HG03565 (cell line): ENCODE results near the gene PAQR4.
A peak's percentile ranks its signal among the peaks of the same experiment; 100 is the strongest.

Experiments used
- ATAC-seq: cut with Tn5 transposase; IDR thresholded peaks from one replicate; pipeline ENCODE4 v1.9.1; 2021; ENCODE audit warnings: mild to moderate bottlenecking, moderate library complexity; ENCODE audit not compliant: unreplicated experiment

Gene PAQR4

DNA sequence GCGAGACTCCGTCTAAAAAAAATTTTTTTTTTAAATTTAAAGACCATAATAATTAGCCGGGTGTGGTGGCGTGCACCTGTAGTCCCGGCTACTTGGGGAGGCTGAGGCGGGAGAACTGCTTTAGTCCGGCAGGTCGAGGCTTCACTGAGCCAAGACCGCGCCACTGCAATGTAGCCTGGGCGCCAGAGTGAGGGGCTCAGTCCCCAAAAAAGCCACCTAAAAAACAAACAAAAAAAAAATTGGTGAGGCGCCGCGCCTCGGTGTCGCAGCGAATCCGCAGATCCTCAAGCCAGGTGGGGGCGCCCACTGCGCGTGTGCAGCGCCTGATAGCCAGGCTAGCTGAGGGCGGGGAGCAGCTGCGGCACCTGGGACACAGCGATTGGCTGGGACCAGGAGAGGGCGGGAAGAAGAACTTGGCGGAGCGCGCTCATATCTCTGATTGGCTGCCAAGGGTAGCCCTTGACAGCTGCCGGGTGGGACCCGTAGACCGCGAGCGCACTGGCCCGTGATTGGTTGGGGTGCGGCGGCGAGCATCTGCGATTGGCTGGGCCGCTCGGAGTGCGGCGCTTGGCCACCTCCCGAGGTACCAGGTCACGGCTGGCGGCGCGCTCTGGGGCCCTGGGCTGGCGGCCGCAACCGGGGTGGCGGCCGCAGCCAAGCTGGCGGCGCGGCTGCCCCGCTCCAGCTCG is 34.6 kb downstream of the PAQR4 start:
- ATAC-seq, result peak; percentile 88

DNA sequence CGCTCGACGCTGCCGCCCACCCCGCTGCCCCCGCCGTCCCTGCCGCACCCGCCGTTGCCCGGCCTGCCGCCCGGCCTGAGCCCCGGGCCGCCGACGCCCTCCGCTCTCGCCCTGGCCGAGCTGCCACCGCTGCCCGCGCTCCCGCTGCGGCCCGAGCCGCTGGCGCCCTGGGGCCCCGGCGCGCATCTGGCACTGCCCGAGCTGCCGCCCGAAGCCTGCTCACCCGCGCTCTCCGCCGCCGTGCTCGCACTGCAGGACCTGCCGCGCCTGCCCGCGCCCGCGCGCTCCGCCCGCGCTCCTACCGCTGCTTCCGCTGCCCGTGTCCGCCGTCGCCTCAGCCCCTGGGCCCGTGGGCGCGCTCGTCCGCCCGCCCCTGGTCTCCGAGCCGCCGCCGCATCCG is 35.2 kb downstream of the PAQR4 start:
- ATAC-seq, result no peak

DNA sequence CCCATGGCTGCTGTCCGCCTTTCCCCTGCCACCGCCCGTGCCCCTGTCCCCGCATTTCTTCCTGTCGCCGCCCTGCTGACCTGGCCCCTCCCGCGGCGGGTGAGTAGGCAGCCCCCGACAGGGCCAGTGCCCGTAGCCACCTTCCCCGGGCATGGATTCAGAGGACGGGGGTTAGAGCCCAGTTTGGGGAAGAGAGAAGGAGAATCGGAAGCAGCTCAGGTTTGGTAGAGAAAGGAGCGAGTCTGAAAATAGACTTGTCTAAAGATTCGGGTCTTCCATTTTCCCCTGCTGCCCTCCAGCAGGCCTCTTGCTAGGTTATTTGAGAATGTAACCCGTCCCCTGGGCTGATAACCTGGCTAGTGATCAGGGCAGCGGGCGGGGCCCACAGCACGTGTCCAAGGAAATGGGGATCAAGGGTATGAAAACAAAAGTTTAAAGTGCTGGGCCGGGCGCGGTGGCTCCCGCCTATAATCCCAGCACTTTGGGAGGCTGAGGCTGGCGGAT is 35.7 kb downstream of the PAQR4 start:
- ATAC-seq, result no peak

DNA sequence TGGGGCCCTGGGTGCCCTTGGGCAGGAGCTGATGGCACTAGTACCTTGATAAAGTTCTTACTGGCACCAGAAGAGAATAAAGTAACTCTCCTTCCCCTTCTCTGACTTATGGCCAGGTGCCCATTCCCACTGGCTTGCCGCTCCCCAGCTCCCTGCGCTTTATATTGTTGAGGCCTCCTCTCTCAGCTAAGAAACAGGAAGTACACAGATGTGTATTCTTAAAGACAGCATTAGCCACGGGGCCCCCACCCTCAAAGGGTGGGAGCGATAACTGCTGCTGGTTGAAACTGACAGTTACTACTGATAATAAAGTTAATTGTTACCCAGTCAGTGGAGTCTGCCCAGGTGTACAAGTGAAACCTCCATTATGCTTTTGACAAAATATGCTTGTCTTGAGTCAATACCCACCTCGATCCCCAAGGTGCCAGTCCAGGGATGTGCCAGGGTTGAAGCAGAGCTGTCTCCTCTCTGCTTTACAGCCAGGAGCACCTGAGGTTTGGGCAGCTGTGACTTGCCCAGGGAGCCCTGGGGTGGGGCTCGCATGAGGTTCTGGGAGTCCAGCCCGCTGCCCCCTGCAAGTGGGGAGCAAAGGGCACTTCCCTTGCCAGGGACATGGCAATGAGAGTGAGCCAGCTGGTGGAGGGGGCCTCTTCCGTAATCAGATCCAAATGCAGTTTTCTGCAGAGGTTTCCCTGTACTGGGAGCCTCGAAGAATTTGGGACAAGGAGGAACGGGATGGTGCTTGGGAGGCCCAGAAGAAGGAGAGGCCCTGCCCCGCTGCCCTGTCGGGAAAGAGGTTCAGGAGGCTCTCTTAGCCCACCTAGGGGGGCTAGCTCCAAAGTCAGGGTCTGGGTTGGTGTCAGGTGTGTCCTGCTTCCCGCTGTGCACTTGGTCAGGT is 38.2 kb downstream of the PAQR4 start:
- no peak for ATAC-seq

DNA sequence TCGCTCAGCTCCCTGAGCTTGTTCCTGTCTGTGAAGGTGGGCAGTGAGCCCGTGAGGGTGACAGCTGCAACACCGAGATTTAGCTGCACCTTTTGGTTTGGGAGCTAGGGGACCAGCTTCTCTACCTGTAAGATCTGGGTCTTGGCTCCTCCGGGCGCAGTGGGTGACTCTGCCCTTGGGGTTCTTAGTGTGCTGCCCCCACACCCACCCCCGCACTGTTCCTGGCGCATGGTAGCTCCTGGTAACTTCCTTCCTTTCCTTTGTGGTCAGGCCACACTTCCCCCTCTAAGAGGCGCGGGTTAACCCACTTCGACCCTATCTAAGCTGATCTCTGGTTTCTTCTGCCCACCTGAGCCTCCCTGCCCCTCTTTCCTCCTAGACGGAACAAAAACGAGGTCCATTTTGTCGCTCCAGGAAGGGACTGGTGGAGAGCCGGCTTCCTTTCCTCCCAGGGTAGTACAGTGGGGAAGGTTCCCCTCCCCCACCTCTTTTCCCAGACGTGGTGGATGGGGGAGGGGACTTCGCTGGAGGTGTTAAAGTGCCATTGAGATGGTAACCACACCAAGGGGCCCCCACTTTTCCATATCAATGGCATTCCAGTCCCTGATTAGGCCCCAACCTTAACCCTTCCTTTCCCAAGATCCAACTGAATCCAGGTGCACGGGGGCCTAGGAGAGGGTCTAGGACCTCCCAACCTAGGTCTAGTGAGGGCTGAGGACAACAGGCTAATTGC is 39.0 kb downstream of the PAQR4 start:
- no peak for ATAC-seq

DNA sequence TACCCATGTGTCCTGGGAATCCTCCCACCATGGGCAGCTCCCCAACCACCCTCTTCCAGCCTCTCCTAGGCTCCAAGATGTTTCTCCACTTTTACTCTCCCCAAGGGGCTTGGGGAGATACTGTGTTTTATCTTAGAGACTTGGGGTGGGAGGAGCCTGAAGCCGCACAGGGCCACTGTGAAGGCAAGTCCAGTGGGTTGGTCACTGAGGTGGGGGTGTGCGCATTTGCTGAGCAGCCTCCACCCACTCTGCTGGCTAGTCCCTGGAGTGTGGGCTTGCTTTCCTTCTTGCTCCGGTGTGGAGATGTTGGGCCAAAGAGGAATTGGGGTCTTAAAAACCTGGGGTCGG is 39.5 kb downstream of the PAQR4 start:
- ATAC-seq, result no peak

DNA sequence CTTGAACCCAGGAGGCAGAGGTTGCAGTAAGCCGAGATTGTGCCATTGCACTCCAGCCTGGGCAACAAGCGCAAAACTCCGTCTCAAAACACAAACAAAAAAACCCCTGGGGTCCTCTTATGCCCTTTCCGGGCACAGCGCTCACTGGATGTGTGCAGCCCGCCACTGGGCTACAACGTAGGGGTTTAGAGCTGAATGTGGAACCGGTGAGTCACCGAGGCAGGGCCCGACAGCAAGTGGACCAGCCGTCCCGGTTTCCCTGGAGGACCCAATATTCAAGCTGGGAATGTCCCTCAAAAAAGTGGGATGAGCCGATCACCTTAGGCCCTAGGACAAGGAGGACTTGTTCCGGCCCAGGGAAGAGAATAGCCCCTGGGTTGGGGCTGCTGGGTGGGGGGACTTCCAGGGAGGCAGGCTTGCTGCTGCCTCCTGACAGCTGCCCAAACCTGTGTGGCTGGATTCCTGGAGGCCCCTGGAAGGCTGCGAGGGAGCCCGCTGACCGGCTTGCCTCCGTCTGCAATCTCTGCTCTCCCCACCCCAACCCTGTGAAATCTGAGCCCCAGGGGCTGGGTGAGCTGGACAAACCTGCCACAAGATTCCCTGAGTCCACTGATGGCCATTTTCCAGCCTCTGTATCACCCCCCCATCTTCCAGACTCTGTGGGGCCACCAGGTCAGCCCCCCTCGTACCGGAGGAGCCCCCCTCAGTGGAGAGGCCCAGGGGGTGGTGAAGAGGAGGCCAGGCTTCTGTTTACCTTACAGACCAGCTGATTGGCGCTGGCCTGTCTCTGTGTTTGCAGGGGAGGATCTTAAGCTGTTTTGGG is 40.6 kb downstream of the PAQR4 start:
- no peak for ATAC-seq

DNA sequence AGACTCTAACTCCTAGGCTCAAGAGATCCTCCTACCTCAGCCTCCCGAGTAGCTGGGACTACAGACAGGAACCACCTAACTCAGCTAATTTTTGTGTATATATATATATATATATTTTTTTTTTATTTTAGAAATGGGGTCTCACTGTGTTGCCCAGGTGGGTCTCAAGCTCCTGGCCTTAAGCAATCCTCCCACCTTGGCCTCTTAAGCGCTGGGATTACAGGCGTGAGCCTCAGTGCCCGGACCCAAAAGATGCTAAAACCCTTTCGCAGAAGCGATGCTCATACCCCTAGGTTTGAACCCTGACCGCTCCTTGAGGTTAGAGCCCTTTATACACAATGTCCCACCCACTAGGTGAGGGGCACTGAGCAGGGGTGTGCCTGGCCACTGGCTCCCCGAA is 41.4 kb downstream of the PAQR4 start:
- no peak for ATAC-seq

DNA sequence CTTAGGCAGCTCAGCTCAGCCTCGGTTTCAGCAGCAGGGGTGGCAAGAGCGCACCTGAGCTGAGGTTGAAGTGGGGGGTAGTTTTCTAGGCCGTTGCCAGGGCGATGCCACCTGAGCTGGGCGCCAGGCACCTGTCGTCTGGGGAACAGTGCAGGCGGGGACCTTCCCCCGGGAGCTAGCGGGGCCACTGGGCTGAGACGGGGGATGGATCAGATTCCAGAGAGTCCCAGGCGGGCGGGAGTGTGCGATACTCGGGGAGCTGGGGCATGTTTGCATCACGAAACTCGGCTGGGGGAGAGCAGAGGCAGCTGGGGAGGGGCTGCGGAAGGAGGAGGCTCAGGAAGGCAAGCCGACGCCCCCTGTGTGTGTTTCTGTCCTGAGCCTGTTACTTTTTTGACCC is 43.1 kb downstream of the PAQR4 start:
- no peak for ATAC-seq

DNA sequence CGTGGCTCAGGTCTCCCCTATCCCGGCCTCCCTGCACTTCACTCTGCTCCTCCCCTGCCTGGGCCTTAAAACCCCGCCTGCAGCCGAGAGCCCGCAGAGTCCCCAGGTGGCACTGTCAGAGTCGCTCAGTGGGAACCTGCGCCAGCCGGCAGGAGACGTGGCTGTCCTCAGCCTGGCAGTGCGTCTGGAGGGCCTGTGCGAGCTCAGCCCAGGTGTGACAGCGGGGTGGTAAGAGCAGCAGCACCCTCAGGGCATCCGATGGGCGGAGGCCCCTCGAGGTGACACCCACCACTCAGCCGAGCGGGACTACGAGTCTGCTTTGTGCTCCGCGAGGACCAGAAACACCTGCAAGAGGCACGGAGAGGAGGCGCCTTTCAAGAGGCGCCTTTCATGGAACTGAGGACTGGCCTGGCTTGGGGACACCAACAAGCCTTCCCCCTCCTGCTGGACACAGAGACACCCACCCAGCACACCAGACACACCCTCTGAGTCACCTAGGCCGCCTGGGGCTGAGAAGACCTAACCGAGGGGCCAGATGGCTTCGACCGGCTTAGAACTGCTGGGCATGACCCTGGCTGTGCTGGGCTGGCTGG is 43.8 kb downstream of the PAQR4 start, which contains the start of gene CLDN9:
Gene CLDN9 (plus strand): TSS at position 96 of the 593 bp plus-strand sequence. CDS start 440 bp downstream, at position 536.
- ATAC-seq, result no peak

DNA sequence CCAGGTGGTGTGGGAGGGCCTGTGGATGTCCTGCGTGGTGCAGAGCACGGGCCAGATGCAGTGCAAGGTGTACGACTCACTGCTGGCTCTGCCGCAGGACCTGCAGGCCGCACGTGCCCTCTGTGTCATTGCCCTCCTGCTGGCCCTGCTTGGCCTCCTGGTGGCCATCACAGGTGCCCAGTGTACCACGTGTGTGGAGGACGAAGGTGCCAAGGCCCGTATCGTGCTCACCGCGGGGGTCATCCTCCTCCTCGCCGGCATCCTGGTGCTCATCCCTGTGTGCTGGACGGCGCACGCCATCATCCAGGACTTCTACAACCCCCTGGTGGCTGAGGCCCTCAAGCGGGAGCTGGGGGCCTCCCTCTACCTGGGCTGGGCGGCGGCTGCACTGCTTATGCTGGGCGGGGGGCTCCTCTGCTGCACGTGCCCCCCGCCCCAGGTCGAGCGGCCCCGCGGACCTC is 44.4 kb downstream of the PAQR4 start:
- ATAC-seq, result no peak

DNA sequence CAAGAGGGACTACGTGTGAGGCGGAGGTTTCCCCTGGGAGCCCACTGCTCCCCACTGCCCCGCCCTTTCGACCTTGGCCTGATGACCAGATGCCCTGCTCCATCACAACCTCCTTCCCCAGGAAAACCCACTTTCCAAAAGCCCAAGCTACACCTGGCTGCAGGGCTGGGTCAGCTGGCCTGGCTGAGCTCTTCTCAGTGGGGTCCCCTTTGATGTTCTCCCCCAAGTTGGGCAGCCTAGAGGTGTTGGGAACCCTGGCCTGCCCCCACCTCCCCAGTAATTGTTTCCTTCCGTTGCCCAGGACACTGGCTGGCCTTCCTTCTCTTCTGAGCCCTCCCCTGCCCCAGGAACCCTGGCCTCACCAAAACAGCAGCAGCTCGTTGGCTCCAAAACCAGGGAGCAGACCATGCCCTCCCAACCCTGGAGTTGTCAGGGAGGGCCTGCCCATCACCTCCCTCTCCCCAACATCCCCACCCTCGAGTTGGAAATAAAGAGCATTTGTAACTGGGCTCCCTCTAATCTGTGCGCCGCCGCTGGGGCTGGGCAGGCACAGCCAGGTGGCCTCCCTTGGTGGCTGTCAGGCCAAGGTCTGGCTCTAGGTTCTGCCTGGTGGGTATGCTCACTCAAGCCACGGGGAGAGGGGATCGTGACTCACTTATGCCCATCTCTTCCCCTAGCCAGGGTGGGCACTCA is 45.0 kb downstream of the PAQR4 start:
- ATAC-seq, result no peak

DNA sequence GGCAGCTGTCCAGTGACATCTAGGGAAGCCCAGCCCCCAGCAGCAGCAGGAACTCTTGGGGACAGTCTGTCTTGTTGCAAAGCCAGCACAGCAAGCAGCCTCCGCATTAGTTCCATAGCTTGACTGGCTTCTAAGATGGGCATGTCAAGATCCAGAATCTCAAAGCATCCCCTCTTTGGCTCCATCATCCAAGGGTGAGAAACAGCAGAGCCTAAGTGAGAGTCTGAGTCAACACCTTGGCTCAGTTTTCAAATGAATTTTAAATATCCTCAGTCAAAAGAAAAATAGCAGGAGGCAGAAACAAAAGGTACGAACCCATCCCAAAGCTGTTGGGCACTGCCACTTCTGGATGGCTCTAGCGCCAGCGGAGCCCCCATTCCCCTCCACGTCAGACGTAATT is 45.8 kb downstream of the PAQR4 start:
- ATAC-seq, result no peak

DNA sequence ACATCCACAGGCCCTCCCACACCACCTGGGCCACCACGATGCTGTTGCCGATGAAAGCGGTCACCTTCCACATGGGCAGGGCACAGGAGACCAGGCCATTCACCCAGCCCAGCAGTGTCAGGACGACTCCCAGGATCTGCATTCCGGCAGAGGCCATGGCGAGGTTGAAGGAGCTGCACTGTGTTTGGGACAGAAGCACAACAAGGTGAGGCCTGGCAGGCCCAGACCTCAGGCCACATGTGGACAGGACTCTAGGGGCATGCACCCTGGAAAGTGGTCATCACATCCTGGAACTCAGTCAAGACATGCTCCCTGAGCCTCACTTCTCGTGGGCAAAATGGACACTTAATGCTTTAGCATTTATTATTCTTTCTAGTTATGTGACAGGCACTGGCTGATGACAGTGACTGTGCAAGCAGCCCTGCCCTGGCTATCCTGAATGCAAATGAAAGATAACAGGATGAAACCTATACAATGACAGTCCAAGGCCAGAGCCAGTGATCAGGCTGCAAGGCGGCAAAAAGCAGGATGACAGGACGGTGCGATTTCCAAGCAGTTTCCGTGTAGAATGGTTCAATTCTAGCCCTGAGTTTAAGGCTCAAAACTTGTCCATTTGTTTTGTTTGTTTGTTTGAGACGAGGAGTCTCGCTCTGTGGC is 46.8 kb downstream of the PAQR4 start:
- no peak for ATAC-seq

DNA sequence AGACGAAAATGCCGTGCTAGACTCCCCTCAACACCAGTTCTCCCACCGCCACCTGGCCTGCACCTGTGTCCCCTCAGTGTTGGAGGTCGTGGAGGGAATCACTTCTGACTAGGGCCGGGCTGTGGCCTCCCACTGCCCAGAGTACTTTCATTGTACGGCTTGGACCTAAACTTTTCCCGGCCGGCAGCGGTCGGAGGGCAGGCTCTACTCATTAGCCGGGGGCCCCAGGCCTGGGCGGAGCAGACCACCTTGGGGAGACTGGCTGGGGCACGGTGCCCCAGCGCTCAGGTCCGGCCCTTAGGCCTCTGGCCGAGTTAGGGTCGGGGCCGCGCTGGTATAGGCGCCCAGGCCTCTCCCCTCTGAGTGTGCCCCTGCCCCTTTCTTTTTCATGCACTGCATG is 48.2 kb downstream of the PAQR4 start:
- ATAC-seq, result no peak

DNA sequence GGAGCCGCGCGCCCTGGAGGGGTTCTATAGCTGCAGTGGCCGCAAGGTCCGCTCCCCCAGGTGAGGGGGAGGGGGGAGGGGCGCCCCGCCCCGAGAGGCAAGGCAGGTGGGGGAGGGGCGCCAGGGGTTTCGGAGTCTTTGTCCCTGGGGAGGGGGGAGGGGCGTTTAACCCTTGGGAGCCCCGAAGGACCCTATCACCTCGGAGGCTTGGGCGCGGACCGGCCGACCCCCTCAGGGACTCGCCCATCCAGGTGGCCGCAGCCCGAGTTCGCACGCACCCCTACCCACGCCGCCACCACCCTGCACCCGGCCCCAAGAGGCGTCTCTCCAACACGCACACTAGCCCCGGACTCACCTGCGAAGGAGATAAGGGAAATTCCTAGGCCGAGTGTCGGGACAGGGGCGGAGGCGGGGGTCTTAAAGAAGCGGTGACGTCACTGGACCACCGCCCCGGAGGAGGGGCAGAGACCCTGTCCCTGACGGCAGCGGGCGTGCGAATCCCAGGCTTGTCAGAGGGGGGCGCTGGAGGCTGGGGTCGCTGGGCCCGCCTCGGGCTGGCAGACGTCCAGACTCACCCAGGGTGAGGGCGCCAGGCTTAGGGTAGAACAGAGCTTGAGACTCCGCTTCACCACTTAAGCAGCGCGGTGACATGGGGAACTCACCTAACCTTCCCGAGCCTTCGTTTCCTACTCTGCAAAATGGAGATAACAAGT is 48.8 kb downstream of the PAQR4 start, which contains the start of gene CLDN6:
Gene CLDN6 (minus strand): TSS at position 390 of the 713 bp plus-strand sequence. CDS start 2,162 bp downstream, outside the sequence.
- ATAC-seq, result no peak

DNA sequence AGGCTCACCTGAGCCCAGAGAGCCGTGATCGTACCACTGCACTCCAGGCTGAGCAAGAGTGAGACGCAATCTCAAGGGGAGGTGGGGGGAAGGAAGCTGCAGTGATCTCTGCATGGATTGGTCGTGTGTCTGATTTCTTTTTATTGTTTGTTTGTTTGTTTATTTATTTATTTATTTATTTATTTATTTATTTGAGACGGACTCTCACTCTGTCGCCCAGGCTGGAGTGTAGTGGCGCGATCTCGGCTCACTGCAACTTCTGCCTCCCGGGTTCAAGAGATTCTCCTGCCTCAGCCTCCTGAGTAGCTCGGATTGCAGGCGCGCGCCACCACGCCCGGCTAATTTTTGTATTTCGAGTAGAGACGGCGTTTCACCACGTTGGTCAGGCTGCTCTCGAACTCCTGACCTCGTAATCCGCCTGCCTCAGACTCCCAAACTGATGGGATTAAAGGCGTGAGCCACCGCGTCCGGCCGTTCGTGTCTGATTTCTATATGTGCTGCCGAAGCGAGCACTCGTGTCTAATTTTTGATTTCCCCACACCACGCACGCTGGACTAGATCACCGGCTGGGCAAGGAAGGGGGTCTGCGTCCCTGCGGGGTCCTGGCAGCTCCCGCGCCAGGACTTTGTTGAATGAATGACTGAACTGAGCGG is 50.6 kb downstream of the PAQR4 start:
- ATAC-seq, result no peak

DNA sequence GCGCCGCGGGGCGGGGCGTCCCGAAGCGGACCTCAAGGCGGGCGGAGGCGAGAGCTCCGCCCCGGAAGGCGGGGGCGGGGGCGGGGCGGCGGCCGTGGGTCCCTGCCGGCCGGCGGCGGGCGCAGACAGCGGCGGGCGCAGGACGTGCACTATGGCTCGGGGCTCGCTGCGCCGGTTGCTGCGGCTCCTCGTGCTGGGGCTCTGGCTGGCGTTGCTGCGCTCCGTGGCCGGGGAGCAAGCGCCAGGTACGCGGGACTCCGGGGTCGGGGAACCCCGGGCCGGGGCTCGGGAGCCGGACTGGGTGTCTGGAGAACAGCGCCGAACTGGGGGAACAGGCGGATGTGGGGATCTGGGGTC is 51.1 kb downstream of the PAQR4 start, which contains the start of gene TNFRSF12A:
Gene TNFRSF12A (plus strand): TSS at position 122 of the 357 bp plus-strand sequence. CDS start 30 bp downstream, at position 152.
- no peak for ATAC-seq
